Measurements from ENCODE around the gene FUS. TPM values are rescaled to one million over a fixed set of nuclear protein-coding genes. Genes with fewer than 3 reads are reported as not detected.

The FUS gene
- total and polyA plus RNA-seq, 9 of the 15 experiments (the other 6 are each of a cell fraction or from before 2014, with no cell fraction given), result 43.9 to 575 (median 87.2) TPM

DNA sequence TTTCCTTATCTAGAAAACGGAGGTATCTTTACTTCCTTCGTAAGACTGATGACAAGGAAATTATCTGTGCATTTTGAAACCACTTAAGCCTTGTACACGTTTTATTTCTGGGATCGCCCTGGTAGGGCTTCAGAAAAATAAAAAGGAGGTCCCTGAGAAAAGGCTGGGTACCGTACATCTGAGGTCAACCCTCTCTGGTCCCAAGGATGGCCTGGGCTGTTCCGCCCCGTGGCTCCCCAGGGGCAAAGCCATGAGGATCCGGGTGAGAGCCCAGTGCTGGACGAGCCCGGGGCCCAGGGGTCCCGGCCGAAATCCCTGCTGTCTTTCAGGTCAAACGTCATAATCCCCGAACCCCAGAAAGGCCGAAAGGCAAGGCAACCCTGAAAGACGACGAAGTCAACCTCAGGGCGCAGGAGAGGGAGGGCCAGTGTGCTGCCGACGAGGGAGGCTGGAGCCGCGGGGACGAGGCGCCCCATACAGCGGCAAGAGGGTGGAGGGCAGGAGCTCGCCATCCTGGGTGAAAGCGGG lies 656 bp upstream of the FUS start:
- no TSS peak for BruUV-seq (replicated peaks)
- Histone ChIP-seq H3K36me3 (ENCODE audit: control insufficient read depth, insufficient read depth, low read length) (peaks cover 32% of the 10 kb centered on the region), H3K4me2 (ENCODE audit: insufficient read depth, low read length) (peak overlapping the region; percentile 87), H2AFZ (ENCODE audit: low read depth, low read length) (peak overlapping the region; percentile 100), H4K20me1 (replicated peaks; ENCODE audit: control insufficient read depth, insufficient read depth, low read length) (peaks cover 36% of the 10 kb centered on the region), H3K4me3 (peak overlapping the region; percentile 81), H3K4me1 (replicated peaks in 1 of 2; ENCODE audit: control insufficient read depth in 2 of 2, insufficient read depth in 2 of 2, low read length in 2 of 2) (peaks cover 18 to 19% of the 10 kb centered on the region in 2 experiments), H3K79me2 (ENCODE audit: control insufficient read depth, insufficient read depth, low read length) (peaks cover 51% of the 10 kb centered on the region), H3K27ac (ENCODE audit: extremely low read depth, low read depth, low read length) (peak overlapping the region; percentile 100), H3K9me3 (replicated peaks; ENCODE audit: control insufficient read depth, insufficient read depth, low read depth, low read length) (no peaks in the 10 kb centered on the region), H3K27me3 (ENCODE audit: control insufficient read depth in 2 of 2, insufficient read depth in 2 of 2, low read length in 2 of 2) (no peaks in the 10 kb centered on the region; a peak in 1 of 5 replicates), H3K9ac (ENCODE audit: insufficient read depth in 1 of 2, low read depth in 2 of 2, low read length in 2 of 2) (peak overlapping the region; percentile 98), H3K9me1 (ENCODE audit: control insufficient read depth, insufficient read depth, low read length) (peaks cover 4% of the 10 kb centered on the region)
- peak in 1 of 4 experiments; percentile 42 for DNase-seq (ENCODE audit: extremely low read depth in 1 of 4, low spot score in 3 of 4)
- POLR2A ChIA-PET, result interaction anchor here (0.6 to 2.8 kb wide), 52 partner anchors 8 to 698 kb away, joined by 3 to 63 read pairs (median 5); partner anchors contain the start of genes HSD3B7, KAT8, PRSS36 and PRSS8
- ATAC-seq, result no peak; the same call in 2 of the 3 replicates
- CTCF ChIA-PET (ENCODE audit: low intra/inter-chr PET ratio), result interaction anchor here (0.6 kb wide), 1 partner anchor 264 kb away, joined by 3 read pairs; no protein-coding TSS in a partner anchor
- in situ Hi-C loops (cut with MboI), result no loop called here
- intact Hi-C loops (cut with micrococcal nuclease), result no loop called here
- FAIRE-seq, result no peak
- WGBS (ENCODE audit: insufficient coverage, low coverage, missing lambda C conversion rate), result under 1% methylated on average over 24 of the region's 27 CpGs
- peak; percentile 67; the same call in 1 of the 2 replicates for TF ChIP-seq PHF8 (IDR thresholded peaks at IDR 0.05; ENCODE audit: borderline replicate concordance, low read length)
- no peak for TF ChIP-seq TGIF2 (CRISPR knock-in tag; IDR thresholded peaks at IDR 0.05)
- peak; percentile 33 for TF ChIP-seq PHF20 (IDR thresholded peaks at IDR 0.05; ENCODE audit: partially characterized antibody)
- TF ChIP-seq NCOA1 (IDR thresholded peaks at IDR 0.05; ENCODE audit: low read depth), result no peak
- TF ChIP-seq, protein P1, sequence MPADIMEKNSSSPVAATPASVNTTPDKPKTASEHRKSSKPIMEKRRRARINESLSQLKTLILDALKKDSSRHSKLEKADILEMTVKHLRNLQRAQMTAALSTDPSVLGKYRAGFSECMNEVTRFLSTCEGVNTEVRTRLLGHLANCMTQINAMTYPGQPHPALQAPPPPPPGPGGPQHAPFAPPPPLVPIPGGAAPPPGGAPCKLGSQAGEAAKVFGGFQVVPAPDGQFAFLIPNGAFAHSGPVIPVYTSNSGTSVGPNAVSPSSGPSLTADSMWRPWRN (IDR thresholded peaks at IDR 0.05; ENCODE audit: low read depth), result no peak
- TF ChIP-seq ZNF197 (CRISPR knock-in tag; IDR thresholded peaks at IDR 0.05; ENCODE audit: low read depth), result 0 out of 2 replicates have a peak, but pooled peaks have one; percentile 27
- no peak for TF ChIP-seq SETDB1 (IDR thresholded peaks at IDR 0.05; ENCODE audit: low read length)
- TF ChIP-seq, protein P2, sequence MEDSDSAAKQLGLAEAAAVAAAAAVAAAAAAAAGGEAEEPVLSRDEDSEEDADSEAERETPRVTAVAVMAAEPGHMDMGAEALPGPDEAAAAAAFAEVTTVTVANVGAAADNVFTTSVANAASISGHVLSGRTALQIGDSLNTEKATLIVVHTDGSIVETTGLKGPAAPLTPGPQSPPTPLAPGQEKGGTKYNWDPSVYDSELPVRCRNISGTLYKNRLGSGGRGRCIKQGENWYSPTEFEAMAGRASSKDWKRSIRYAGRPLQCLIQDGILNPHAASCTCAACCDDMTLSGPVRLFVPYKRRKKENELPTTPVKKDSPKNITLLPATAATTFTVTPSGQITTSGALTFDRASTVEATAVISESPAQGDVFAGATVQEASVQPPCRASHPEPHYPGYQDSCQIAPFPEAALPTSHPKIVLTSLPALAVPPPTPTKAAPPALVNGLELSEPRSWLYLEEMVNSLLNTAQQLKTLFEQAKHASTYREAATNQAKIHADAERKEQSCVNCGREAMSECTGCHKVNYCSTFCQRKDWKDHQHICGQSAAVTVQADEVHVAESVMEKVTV (CRISPR knock-in tag; IDR thresholded peaks at IDR 0.05), result 0 out of 2 replicates have a peak, but pooled peaks have one; percentile 7
- TF ChIP-seq BRD9 (IDR thresholded peaks at IDR 0.05; ENCODE audit: low read depth, partially characterized antibody), result peak; percentile 62
- peak; percentile 88 for TF ChIP-seq BCOR (IDR thresholded peaks at IDR 0.05)
- 0 out of 2 replicates have a peak, but pooled peaks have one; percentile 26 for TF ChIP-seq ZNF717 (CRISPR knock-in tag; IDR thresholded peaks at IDR 0.05)
- no peak for TF ChIP-seq ZNF311 (CRISPR knock-in tag; IDR thresholded peaks at IDR 0.05)
- peak; percentile 76; the same call in 1 of the 2 replicates for TF ChIP-seq SMARCA5 (IDR thresholded peaks at IDR 0.05)
- no peak for TF ChIP-seq MTA1 (IDR thresholded peaks at IDR 0.05; ENCODE audit: borderline replicate concordance)
- TF ChIP-seq KDM2B (CRISPR knock-in tag; IDR thresholded peaks at IDR 0.05), result 0 out of 2 replicates have a peak, but pooled peaks have one; percentile 15
- TF ChIP-seq ZFP36 (IDR thresholded peaks at IDR 0.05; ENCODE audit: low read depth, low read length, partially characterized antibody), result peak; percentile 75
- TF ChIP-seq CBX1 (IDR thresholded peaks at IDR 0.05; ENCODE audit: low read depth), result peak; percentile 37; the same call in 1 of the 2 replicates
- peak; percentile 67 to 76; a peak in 3 of 4 replicates for TF ChIP-seq KDM1A (IDR thresholded peaks at IDR 0.05)
- TF ChIP-seq, protein P3, sequence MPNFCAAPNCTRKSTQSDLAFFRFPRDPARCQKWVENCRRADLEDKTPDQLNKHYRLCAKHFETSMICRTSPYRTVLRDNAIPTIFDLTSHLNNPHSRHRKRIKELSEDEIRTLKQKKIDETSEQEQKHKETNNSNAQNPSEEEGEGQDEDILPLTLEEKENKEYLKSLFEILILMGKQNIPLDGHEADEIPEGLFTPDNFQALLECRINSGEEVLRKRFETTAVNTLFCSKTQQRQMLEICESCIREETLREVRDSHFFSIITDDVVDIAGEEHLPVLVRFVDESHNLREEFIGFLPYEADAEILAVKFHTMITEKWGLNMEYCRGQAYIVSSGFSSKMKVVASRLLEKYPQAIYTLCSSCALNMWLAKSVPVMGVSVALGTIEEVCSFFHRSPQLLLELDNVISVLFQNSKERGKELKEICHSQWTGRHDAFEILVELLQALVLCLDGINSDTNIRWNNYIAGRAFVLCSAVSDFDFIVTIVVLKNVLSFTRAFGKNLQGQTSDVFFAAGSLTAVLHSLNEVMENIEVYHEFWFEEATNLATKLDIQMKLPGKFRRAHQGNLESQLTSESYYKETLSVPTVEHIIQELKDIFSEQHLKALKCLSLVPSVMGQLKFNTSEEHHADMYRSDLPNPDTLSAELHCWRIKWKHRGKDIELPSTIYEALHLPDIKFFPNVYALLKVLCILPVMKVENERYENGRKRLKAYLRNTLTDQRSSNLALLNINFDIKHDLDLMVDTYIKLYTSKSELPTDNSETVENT (CRISPR knock-in tag; IDR thresholded peaks at IDR 0.05), result peak; percentile 53; the same call in 1 of the 2 replicates
- peak in 1 of 2 experiments; percentile 56; a peak in 1 of 4 replicates for TF ChIP-seq RCOR1 (IDR thresholded peaks at IDR 0.05; ENCODE audit: borderline replicate concordance in 1 of 2, low read depth in 2 of 2, low read length in 2 of 2)
